Astrocyte (in vitro differentiated cells and primary cell): Measurements from ENCODE around the gene IGF2BP2. TPM values are rescaled to one million over a fixed set of nuclear protein-coding genes. Genes with fewer than 3 reads are reported as not detected.

Experiments
- DNase-seq: peaks from one replicate; pipeline ENCODE4 v3.0.0-alpha.2; 2010; ENCODE audit warnings: low read depth
- FAIRE-seq: peaks from 2 replicates; lab custom pipeline; 2011; peaks lifted over from hg19 to GRCh38; lab: Jason Lieb, UNC
- H2AFZ ChIP-seq: 2 replicates; pipeline ENCODE4 v1.6.0; 2012; ENCODE audit warnings: low read depth, low read length, inconsistent platforms
- H3K27ac ChIP-seq: 2 replicates; pipeline ENCODE4 v1.5.1; 2011; ENCODE audit warnings: low read depth, low read length, inconsistent platforms
- H3K27me3 ChIP-seq: 2 replicates; pipeline ENCODE4 v1.6.0; 2011; ENCODE audit warnings: low read length, inconsistent platforms; ENCODE audit not compliant: insufficient read depth
- H3K36me3 ChIP-seq: 2 replicates; pipeline ENCODE4 v1.5.1; 2011; ENCODE audit warnings: low read length, inconsistent platforms; ENCODE audit not compliant: insufficient read depth
- H3K4me1 ChIP-seq: 2 replicates; pipeline ENCODE4 v1.5.1; 2011; ENCODE audit warnings: low read length, inconsistent platforms; ENCODE audit not compliant: insufficient read depth
- H3K4me2 ChIP-seq: 2 replicates; pipeline ENCODE4 v1.6.0; 2012; ENCODE audit warnings: low read length, inconsistent platforms
- H3K4me3 ChIP-seq: 2 replicates; pipeline ENCODE4 v1.5.1; 2011; ENCODE audit warnings: low read depth, mild to moderate bottlenecking, low read length, inconsistent platforms; ENCODE audit not compliant: insufficient read depth
- H3K79me2 ChIP-seq: 2 replicates; pipeline ENCODE4 v1.6.0; 2012; ENCODE audit warnings: mild to moderate bottlenecking, low read length, inconsistent platforms; ENCODE audit not compliant: insufficient read depth
- H3K9ac ChIP-seq: 2 replicates; pipeline ENCODE4 v1.6.0; 2012; ENCODE audit warnings: mild to moderate bottlenecking, low read length, inconsistent platforms
- H3K9me3 ChIP-seq: 2 replicates; pipeline ENCODE4 v1.5.1; 2012; ENCODE audit warnings: low read depth, mild to moderate bottlenecking, low read length, inconsistent platforms; ENCODE audit not compliant: insufficient read depth
- H4K20me1 ChIP-seq: 2 replicates; pipeline ENCODE4 v1.6.0; 2012; ENCODE audit warnings: low read length, inconsistent platforms; ENCODE audit not compliant: insufficient read depth
- H3K27ac Mint-ChIP-seq: one replicate; pipeline ENCODE4 v1.8.0; 2021; ENCODE audit warnings: mild to moderate bottlenecking, mixed read lengths; ENCODE audit not compliant: unreplicated experiment
- H3K27me3 Mint-ChIP-seq: one replicate; pipeline ENCODE4 v1.8.0; 2021; ENCODE audit warnings: low read depth, mixed read lengths; ENCODE audit not compliant: unreplicated experiment
- H3K36me3 Mint-ChIP-seq: one replicate; pipeline ENCODE4 v1.8.0; 2021; ENCODE audit warnings: low read depth, mixed read lengths; ENCODE audit not compliant: unreplicated experiment
- H3K4me1 Mint-ChIP-seq: one replicate; pipeline ENCODE4 v1.8.0; 2021; ENCODE audit warnings: low read depth, mixed read lengths; ENCODE audit not compliant: unreplicated experiment
- H3K4me3 Mint-ChIP-seq: one replicate; pipeline ENCODE4 v1.8.0; 2021; ENCODE audit warnings: mild to moderate bottlenecking, moderate library complexity, mixed read lengths; ENCODE audit not compliant: unreplicated experiment
- H3K9me3 Mint-ChIP-seq: one replicate; pipeline ENCODE4 v1.8.0; 2021; ENCODE audit warnings: mild to moderate bottlenecking, mixed read lengths; ENCODE audit not compliant: unreplicated experiment
- EZH2 ChIP-seq: IDR thresholded peaks from 2 replicates; pipeline ENCODE4 v1.6.1; 2012; ENCODE audit warnings: mild to moderate bottlenecking, low read length, inconsistent platforms; ENCODE audit not compliant: insufficient read depth
- total RNA-seq: library from RNA; stranded (reverse); gene quantifications from 2 replicates; pipeline ENCODE4 v1.2.1, GENCODE V29; 2021
- TF ChIP-seq, protein P1 (sequence below): IDR thresholded peaks from 2 replicates; pipeline ENCODE4 v1.5.1; 2011; ENCODE audit warnings: low read depth, mild to moderate bottlenecking, inconsistent platforms, low read length, moderate library complexity; ENCODE audit not compliant: insufficient read depth

Gene IGF2BP2
- total RNA-seq, 1 donor from 2014 or later, result 162 TPM

- Histone ChIP-seq H3K79me2 (no peaks in the 10 kb centered on the region), H3K4me1 (peaks cover 55% of the 10 kb centered on the region), H3K4me3 (no peak overlapping the region), H3K9me3 (no peaks in the 10 kb centered on the region), H4K20me1 (peaks cover 21% of the 10 kb centered on the region), H3K4me2 (peak overlapping the region; percentile 62), H2AFZ (no peak overlapping the region), H3K9ac (peak overlapping the region; percentile 71), H3K27ac (peak overlapping the region; percentile 88), H3K36me3 (peaks cover 10% of the 10 kb centered on the region), H3K27me3 (no peaks in the 10 kb centered on the region)
- Mint-ChIP-seq H3K36me3 (peaks cover 26% of the 10 kb centered on the region), H3K4me1 (peaks cover 60% of the 10 kb centered on the region), H3K4me3 (peak overlapping the region; percentile 57), H3K9me3 (no peaks in the 10 kb centered on the region), H3K27ac (peak overlapping the region; percentile 99), H3K27me3 (no peaks in the 10 kb centered on the region)
- peak; percentile 100 for FAIRE-seq
- no peak for TF ChIP-seq EZH2
- TF ChIP-seq, protein P1, sequence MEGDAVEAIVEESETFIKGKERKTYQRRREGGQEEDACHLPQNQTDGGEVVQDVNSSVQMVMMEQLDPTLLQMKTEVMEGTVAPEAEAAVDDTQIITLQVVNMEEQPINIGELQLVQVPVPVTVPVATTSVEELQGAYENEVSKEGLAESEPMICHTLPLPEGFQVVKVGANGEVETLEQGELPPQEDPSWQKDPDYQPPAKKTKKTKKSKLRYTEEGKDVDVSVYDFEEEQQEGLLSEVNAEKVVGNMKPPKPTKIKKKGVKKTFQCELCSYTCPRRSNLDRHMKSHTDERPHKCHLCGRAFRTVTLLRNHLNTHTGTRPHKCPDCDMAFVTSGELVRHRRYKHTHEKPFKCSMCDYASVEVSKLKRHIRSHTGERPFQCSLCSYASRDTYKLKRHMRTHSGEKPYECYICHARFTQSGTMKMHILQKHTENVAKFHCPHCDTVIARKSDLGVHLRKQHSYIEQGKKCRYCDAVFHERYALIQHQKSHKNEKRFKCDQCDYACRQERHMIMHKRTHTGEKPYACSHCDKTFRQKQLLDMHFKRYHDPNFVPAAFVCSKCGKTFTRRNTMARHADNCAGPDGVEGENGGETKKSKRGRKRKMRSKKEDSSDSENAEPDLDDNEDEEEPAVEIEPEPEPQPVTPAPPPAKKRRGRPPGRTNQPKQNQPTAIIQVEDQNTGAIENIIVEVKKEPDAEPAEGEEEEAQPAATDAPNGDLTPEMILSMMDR, result no peak
- peak; percentile 98 for DNase-seq
Observed at GRCh38 chr3:185656321-185656840, 168.5 kb downstream of the IGF2BP2 start.

DNA sequence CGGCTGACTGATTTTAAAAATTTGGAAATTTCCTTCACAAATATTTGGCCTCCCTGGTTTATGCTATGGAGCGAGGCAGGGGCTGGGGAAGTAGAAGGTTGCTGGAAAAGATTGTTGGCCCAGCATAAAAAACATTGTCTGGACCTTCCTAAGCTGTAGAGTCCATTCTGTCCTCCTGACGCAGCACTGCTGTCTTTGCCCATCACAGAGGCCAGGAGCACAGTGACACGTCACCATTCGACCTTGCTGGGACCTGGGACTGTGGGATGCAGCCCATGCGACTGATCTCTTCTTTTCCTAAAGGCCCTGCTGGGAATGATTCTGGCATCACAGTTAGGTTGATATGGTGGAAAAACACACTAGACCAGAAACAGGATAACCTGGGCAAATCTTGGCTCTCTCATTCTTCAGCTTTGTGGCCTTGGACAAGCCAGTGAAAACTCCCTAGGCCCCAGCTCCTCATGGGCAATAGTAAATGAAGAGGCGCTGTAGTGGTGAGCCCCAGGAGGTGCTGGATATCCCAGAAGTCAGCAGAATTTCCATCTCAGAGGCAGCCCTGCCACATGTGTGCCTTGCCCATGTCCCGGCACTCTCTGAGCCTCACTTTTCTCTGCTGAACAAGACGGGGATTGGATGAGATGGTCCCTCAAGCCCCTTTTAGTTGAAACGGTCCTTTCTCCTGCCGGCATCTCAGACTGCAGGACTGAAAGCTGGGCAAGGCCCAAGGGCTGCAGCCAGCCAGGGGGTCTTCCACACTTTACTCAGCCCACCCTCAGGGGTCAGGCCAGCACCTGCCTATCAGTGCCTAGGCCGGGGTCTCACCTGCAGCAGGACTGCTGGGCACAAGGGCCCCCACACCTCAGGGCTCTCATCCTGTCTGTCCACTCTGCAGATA, 169.2 kb downstream of the IGF2BP2 start:
- TF ChIP-seq EZH2, result no peak
- H3K4me3 Mint-ChIP-seq, result no peak overlapping the region
- peaks cover 14% of the 10 kb centered on the region for H3K36me3 ChIP-seq
- peak overlapping the region; percentile 99 for H3K27ac Mint-ChIP-seq
- H3K9ac ChIP-seq, result peak overlapping the region; percentile 45
- H3K4me3 ChIP-seq, result no peak overlapping the region
- peaks cover 55% of the 10 kb centered on the region for H3K4me1 Mint-ChIP-seq
- H3K79me2 ChIP-seq, result no peaks in the 10 kb centered on the region
- no peaks in the 10 kb centered on the region for H3K9me3 Mint-ChIP-seq
- H3K27me3 Mint-ChIP-seq, result no peaks in the 10 kb centered on the region
- H3K4me2 ChIP-seq, result peak overlapping the region; percentile 37
- peaks cover 26% of the 10 kb centered on the region for H3K36me3 Mint-ChIP-seq
- H3K9me3 ChIP-seq, result no peaks in the 10 kb centered on the region
- H3K27me3 ChIP-seq, result no peaks in the 10 kb centered on the region
- peak overlapping the region; percentile 78 for H3K27ac ChIP-seq
- DNase-seq (no peak), FAIRE-seq (no peak)
- H2AFZ ChIP-seq, result no peak overlapping the region
- H3K4me1 ChIP-seq, result peaks cover 48% of the 10 kb centered on the region
- peaks cover 21% of the 10 kb centered on the region for H4K20me1 ChIP-seq

GRCh38 chr3:185654758-185655145, 170.1 kb downstream of the IGF2BP2 start:
- Histone ChIP-seq H3K4me2 (no peak overlapping the region), H3K27me3 (no peaks in the 10 kb centered on the region), H3K4me3 (no peak overlapping the region), H2AFZ (no peak overlapping the region), H3K4me1 (peaks cover 42% of the 10 kb centered on the region), H4K20me1 (peaks cover 18% of the 10 kb centered on the region), H3K79me2 (no peaks in the 10 kb centered on the region), H3K9me3 (no peaks in the 10 kb centered on the region), H3K36me3 (peaks cover 17% of the 10 kb centered on the region), H3K27ac (no peak overlapping the region), H3K9ac (no peak overlapping the region)
- H3K27ac Mint-ChIP-seq, result peak overlapping the region; percentile 3
- TF ChIP-seq EZH2, result no peak
- TF ChIP-seq, protein P1, result no peak
- no peaks in the 10 kb centered on the region for H3K27me3 Mint-ChIP-seq
- FAIRE-seq (no peak), DNase-seq (no peak)
- H3K9me3 Mint-ChIP-seq, result no peaks in the 10 kb centered on the region
- H3K4me3 Mint-ChIP-seq, result no peak overlapping the region
- peaks cover 48% of the 10 kb centered on the region for H3K4me1 Mint-ChIP-seq
- peaks cover 26% of the 10 kb centered on the region for H3K36me3 Mint-ChIP-seq
